Naive B cell (primary cell): Measurements from ENCODE around the gene CCDC88B. TPM values are rescaled to one million over a fixed set of nuclear protein-coding genes. Genes with fewer than 3 reads are reported as not detected.

Experiments used
- ATAC-seq, 2 donors: fragments of 150-1000 bp; cut with Tn5 transposase; 2 replicates each; pipeline ENCODE4 v1.10.0; 2021; ENCODE audit warnings: low read depth in 2 of 2, mild to moderate bottlenecking in 2 of 2, moderate library complexity in 2 of 2
- DNase-seq: peaks from one replicate; pipeline ENCODE4 v3.0.0; 2022
- H3K27ac Mint-ChIP-seq, 6 donors: one replicate each; pipeline ENCODE4 v1.8.0; 2020 to 2022; ENCODE audit warnings: mild to moderate bottlenecking in 6 of 6, mixed read lengths in 6 of 6, moderate library complexity in 5 of 6, inconsistent platforms in 2 of 6
- H3K27me3 Mint-ChIP-seq, 3 donors: one replicate each; pipeline ENCODE4 v1.8.0; 2021 to 2022; ENCODE audit warnings: mixed read lengths in 3 of 3, mild to moderate bottlenecking in 1 of 3
- H3K36me3 Mint-ChIP-seq, 2 donors: one replicate each; pipeline ENCODE4 v1.8.0; 2020 to 2022; ENCODE audit warnings: mixed read lengths in 2 of 2, inconsistent platforms in 1 of 2, mild to moderate bottlenecking in 1 of 2
- H3K4me1 Mint-ChIP-seq, 3 donors: one replicate each; pipeline ENCODE4 v1.8.0; 2020 to 2022; ENCODE audit warnings: mixed read lengths in 3 of 3, inconsistent platforms in 1 of 3, mild to moderate bottlenecking in 1 of 3, moderate library complexity in 1 of 3
- H3K4me3 Mint-ChIP-seq, 8 donors: one replicate each; pipeline ENCODE4 v1.8.0; 2020 to 2022; ENCODE audit warnings: mild to moderate bottlenecking in 8 of 8, mixed read lengths in 8 of 8, moderate library complexity in 8 of 8, inconsistent platforms in 2 of 8
- H3K9me3 Mint-ChIP-seq, 7 donors: one replicate each; pipeline ENCODE4 v1.8.0; 2020 to 2022; ENCODE audit warnings: mixed read lengths in 7 of 7, mild to moderate bottlenecking in 5 of 7, inconsistent platforms in 2 of 7, moderate library complexity in 1 of 7
- polyA plus RNA-seq, 6 donors: library from polyadenylated mRNA; unstranded; fragments of 300-500 nt; fragmentation: Illumina TruSeq; gene quantifications; one replicate each; pipeline ENCODE4 v1.2.3, GENCODE V29; 2021; ENCODE audit warnings: low read depth in 6 of 6

Gene CCDC88B
- polyA plus RNA-seq, 6 donors from 2014 or later: 9.3 to 73.0 (median 19.4) TPM

- H3K4me1 Mint-ChIP-seq: peaks cover 4 to 7% (median 6%) of the 10 kb centered on the region in 3 donors
- no peaks in the 10 kb centered on the region for H3K36me3 Mint-ChIP-seq
- peaks cover 9 to 20% (median 16%) of the 10 kb centered on the region in 3 donors for H3K27me3 Mint-ChIP-seq
- no peak for DNase-seq
- no peaks in the 10 kb centered on the region for H3K9me3 Mint-ChIP-seq
- H3K4me3 Mint-ChIP-seq: no peak overlapping the region
- ATAC-seq: no peak
- H3K27ac Mint-ChIP-seq: no peak overlapping the region
Measured at GRCh38 chr11:64400667-64401066, 60.7 kb downstream of the CCDC88B start.

- no peaks in the 10 kb centered on the region for H3K9me3 Mint-ChIP-seq
- DNase-seq: no peak
- no peak overlapping the region for H3K27ac Mint-ChIP-seq
- ATAC-seq: no peak
- H3K36me3 Mint-ChIP-seq: no peaks in the 10 kb centered on the region
- H3K4me1 Mint-ChIP-seq: no peaks in the 10 kb centered on the region
- H3K27me3 Mint-ChIP-seq: peaks cover 9 to 19% (median 9%) of the 10 kb centered on the region in 3 donors
- H3K4me3 Mint-ChIP-seq: no peak overlapping the region
Measured at GRCh38 chr11:64401775-64402174, 61.8 kb downstream of the CCDC88B start.

DNA sequence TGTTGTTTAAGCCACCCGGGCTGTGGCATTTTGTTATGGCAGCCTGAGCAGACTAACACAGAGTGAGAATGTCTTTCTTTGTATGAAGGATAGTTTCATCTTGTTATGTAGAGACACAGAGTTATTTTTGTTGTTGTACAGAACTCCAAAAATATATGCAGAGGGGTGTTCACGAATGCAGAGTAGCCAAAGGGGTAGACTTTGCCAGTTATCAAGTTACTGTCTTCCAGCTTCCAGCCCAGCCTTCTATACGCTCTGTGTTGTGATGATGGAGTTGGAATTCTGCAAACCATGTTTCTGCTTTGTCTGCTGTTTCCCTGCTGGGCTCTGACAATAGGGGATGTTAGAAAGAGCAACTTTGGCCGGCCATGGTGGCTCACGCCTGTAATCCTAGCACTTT is 63.1 kb downstream of the CCDC88B start:
- Mint-ChIP-seq H3K4me3 (no peak overlapping the region), H3K4me1 (peaks cover 0 to 5% (median 0%) of the 10 kb centered on the region in 3 donors), H3K27me3 (peaks cover 14 to 25% (median 18%) of the 10 kb centered on the region in 3 donors), H3K27ac (no peak overlapping the region), H3K9me3 (peaks cover 0 to 1% (median 0%) of the 10 kb centered on the region in 7 donors), H3K36me3 (no peaks in the 10 kb centered on the region)
- DNase-seq (no peak), ATAC-seq (no peak)

GRCh38 chr11:64406221-64406946 is 66.4 kb downstream of the CCDC88B start:
- DNase-seq (no peak), ATAC-seq (no peak)
- H3K9me3 Mint-ChIP-seq: peaks cover 0 to 1% (median 0%) of the 10 kb centered on the region in 7 donors
- H3K4me3 Mint-ChIP-seq: no peak overlapping the region
- no peak overlapping the region for H3K27ac Mint-ChIP-seq
- H3K4me1 Mint-ChIP-seq: peaks cover 0 to 5% (median 0%) of the 10 kb centered on the region in 3 donors
- no peaks in the 10 kb centered on the region for H3K36me3 Mint-ChIP-seq
- H3K27me3 Mint-ChIP-seq: peaks cover 5 to 37% (median 20%) of the 10 kb centered on the region in 3 donors

Other genes with a start within 250 kb of the CCDC88B start
- gene MACROD1, start 174.1 kb upstream of the CCDC88B start, polyA plus RNA-seq: 1 to 10 TPM; 1.5 to 7.0 (median 3.2) TPM
- gene STIP1, start 154.0 kb upstream of the CCDC88B start, polyA plus RNA-seq: 10 to 100 TPM; 26.3 to 92.4 (median 63.3) TPM
- 100 to 1,000 TPM in 5 of 6 donors, 10 to 100 TPM in 1; 98.6 to 148 (median 118) TPM for gene FERMT3, start 133.5 kb upstream of the CCDC88B start, polyA plus RNA-seq
- 10 to 100 TPM; 60.7 to 97.6 (median 86.0) TPM for gene TRPT1, start 114.0 kb upstream of the CCDC88B start, polyA plus RNA-seq
- 10 to 100 TPM; 43.6 to 96.6 (median 62.6) TPM for gene NUDT22, start 113.9 kb upstream of the CCDC88B start, polyA plus RNA-seq
- 10 to 100 TPM; 41.9 to 66.6 (median 50.5) TPM for gene DNAJC4, start 109.7 kb upstream of the CCDC88B start, polyA plus RNA-seq
- 10 to 100 TPM; 10.9 to 33.7 (median 28.1) TPM for gene VEGFB, start 105.6 kb upstream of the CCDC88B start, polyA plus RNA-seq
- 10 to 100 TPM; 65.3 to 94.8 (median 79.8) TPM for gene FKBP2, start 99.1 kb upstream of the CCDC88B start, polyA plus RNA-seq
- gene PPP1R14B, start 93.3 kb upstream of the CCDC88B start, polyA plus RNA-seq: 10 to 100 TPM; 21.2 to 49.9 (median 40.3) TPM
- under 1 TPM in 5 of 6 donors, not detected in 1; 0.12 to 0.55 (median 0.21) TPM for gene PLCB3, start 88.7 kb upstream of the CCDC88B start, polyA plus RNA-seq
- 10 to 100 TPM; 45.5 to 72.8 (median 52.8) TPM for gene BAD, start 55.5 kb upstream of the CCDC88B start, polyA plus RNA-seq
- gene GPR137, start 54.4 kb upstream of the CCDC88B start, polyA plus RNA-seq: 10 to 100 TPM; 17.3 to 35.5 (median 21.0) TPM
- gene KCNK4, start 48.9 kb upstream of the CCDC88B start, polyA plus RNA-seq: not detected
- gene CATSPERZ, start 39.8 kb upstream of the CCDC88B start, polyA plus RNA-seq: not detected
- 1 to 10 TPM; 3.4 to 8.5 (median 6.5) TPM for gene ESRRA, start 34.7 kb upstream of the CCDC88B start, polyA plus RNA-seq
- 100 to 1,000 TPM; 445 to 606 (median 521) TPM for gene TRMT112, start 22.6 kb upstream of the CCDC88B start, polyA plus RNA-seq
- gene PRDX5, start 22.1 kb upstream of the CCDC88B start, polyA plus RNA-seq: 100 to 1,000 TPM; 229 to 385 (median 248) TPM
- gene RPS6KA4, start 19.0 kb downstream of the CCDC88B start, polyA plus RNA-seq: 1 to 10 TPM; 1.1 to 8.3 (median 4.8) TPM
- not detected for gene SLC22A11, start 215.7 kb downstream of the CCDC88B start, polyA plus RNA-seq